ENCODE measurements around the gene EIF4G3.

DNA sequence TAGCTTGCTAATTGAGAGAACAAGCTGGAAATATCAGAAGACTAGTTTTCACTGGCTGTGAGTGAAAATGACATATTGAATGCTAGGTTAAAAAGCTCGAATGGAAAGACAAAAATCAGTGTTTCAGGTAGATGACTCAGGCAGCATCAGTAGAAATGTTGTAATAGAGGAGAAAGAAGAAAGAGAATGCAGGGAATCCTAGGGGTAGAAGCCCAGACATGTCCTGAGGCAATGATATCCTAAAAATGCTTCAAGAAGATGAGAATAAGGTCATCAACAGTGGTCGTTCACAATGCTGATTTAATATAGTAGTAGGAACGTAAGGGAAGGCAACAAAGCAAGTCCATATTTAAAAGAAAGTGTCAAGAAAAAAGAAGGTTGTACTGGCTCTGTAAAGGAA lies 292.9 kb downstream of the EIF4G3 start:
- TF ChIP-seq, protein P1, sequence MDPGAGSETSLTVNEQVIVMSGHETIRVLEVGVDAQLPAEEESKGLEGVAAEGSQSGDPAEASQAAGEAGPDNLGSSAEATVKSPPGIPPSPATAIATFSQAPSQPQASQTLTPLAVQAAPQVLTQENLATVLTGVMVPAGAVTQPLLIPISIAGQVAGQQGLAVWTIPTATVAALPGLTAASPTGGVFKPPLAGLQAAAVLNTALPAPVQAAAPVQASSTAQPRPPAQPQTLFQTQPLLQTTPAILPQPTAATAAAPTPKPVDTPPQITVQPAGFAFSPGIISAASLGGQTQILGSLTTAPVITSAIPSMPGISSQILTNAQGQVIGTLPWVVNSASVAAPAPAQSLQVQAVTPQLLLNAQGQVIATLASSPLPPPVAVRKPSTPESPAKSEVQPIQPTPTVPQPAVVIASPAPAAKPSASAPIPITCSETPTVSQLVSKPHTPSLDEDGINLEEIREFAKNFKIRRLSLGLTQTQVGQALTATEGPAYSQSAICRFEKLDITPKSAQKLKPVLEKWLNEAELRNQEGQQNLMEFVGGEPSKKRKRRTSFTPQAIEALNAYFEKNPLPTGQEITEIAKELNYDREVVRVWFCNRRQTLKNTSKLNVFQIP (CRISPR knock-in tag; IDR thresholded peaks at IDR 0.05; ENCODE audit: borderline replicate concordance, low read depth) = no peak
- no peak for TF ChIP-seq PPARA (CRISPR knock-in tag; IDR thresholded peaks at IDR 0.05; ENCODE audit: borderline replicate concordance)
- TF ChIP-seq ISL1 (CRISPR knock-in tag; IDR thresholded peaks at IDR 0.05) = no peak
- no peak for TF ChIP-seq ZFP3 (CRISPR knock-in tag; IDR thresholded peaks at IDR 0.05)
- TF ChIP-seq ZNF565 (CRISPR knock-in tag; conservative IDR thresholded peaks at IDR 0.05; ENCODE audit: low read depth) = no peak
- TF ChIP-seq, protein P2, sequence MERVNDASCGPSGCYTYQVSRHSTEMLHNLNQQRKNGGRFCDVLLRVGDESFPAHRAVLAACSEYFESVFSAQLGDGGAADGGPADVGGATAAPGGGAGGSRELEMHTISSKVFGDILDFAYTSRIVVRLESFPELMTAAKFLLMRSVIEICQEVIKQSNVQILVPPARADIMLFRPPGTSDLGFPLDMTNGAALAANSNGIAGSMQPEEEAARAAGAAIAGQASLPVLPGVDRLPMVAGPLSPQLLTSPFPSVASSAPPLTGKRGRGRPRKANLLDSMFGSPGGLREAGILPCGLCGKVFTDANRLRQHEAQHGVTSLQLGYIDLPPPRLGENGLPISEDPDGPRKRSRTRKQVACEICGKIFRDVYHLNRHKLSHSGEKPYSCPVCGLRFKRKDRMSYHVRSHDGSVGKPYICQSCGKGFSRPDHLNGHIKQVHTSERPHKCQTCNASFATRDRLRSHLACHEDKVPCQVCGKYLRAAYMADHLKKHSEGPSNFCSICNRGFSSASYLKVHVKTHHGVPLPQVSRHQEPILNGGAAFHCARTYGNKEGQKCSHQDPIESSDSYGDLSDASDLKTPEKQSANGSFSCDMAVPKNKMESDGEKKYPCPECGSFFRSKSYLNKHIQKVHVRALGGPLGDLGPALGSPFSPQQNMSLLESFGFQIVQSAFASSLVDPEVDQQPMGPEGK (CRISPR knock-in tag; IDR thresholded peaks at IDR 0.05; ENCODE audit: borderline replicate concordance) = no peak
- TF ChIP-seq ZFP30 (CRISPR knock-in tag; IDR thresholded peaks at IDR 0.05) = no peak
- TF ChIP-seq OSR1 (CRISPR knock-in tag; IDR thresholded peaks at IDR 0.05) = no peak
- TF ChIP-seq, protein P3, sequence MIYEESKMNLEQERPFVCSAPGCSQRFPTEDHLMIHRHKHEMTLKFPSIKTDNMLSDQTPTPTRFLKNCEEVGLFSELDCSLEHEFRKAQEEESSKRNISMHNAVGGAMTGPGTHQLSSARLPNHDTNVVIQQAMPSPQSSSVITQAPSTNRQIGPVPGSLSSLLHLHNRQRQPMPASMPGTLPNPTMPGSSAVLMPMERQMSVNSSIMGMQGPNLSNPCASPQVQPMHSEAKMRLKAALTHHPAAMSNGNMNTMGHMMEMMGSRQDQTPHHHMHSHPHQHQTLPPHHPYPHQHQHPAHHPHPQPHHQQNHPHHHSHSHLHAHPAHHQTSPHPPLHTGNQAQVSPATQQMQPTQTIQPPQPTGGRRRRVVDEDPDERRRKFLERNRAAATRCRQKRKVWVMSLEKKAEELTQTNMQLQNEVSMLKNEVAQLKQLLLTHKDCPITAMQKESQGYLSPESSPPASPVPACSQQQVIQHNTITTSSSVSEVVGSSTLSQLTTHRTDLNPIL (CRISPR knock-in tag; IDR thresholded peaks at IDR 0.05; ENCODE audit: low read depth) = no peak
- TF ChIP-seq ZNF70 (CRISPR knock-in tag; IDR thresholded peaks at IDR 0.05) = no peak
- TF ChIP-seq CSDC2 (CRISPR knock-in tag; IDR thresholded peaks at IDR 0.05) = no peak
- TF ChIP-seq RARB (CRISPR knock-in tag; IDR thresholded peaks at IDR 0.05) = no peak
